SW 1271 (cell line): Measurements from ENCODE around the gene OR2T5.
"Not testable (repeated sequence)": the region's sequence is repeated elsewhere in the genome, so short reads cannot be mapped to it uniquely, and the experiment has no call there.

ENCODE experiments used
- DNase-seq, 2 experiments: peaks; one replicate each; lab custom pipeline; 2025; lab: John Stamatoyannopoulos, UW

The OR2T5 gene

GRCh38 chr1:248500305-248501035 is 12.1 kb downstream of the OR2T5 start:
- not testable (repeated sequence) for DNase-seq

- not testable (repeated sequence) for DNase-seq
Measured at GRCh38 chr1:248507773-248508172, 19.4 kb downstream of the OR2T5 start, which contains the start of gene OR2G6. OR2G6 (plus strand) TSS chr1:248508073; CDS start chr1:248521647, 13,574 bp downstream.

- not testable (repeated sequence) for DNase-seq
Measured at GRCh38 chr1:248510217-248510616, 21.8 kb downstream of the OR2T5 start.

- no peak for DNase-seq
Measured at GRCh38 chr1:248521856-248522255, 33.5 kb downstream of the OR2T5 start.

- DNase-seq, result not testable (repeated sequence)
Measured at GRCh38 chr1:248537449-248537848, 49.1 kb downstream of the OR2T5 start.
